Measurements from ENCODE around the gene TANC2.

DNA sequence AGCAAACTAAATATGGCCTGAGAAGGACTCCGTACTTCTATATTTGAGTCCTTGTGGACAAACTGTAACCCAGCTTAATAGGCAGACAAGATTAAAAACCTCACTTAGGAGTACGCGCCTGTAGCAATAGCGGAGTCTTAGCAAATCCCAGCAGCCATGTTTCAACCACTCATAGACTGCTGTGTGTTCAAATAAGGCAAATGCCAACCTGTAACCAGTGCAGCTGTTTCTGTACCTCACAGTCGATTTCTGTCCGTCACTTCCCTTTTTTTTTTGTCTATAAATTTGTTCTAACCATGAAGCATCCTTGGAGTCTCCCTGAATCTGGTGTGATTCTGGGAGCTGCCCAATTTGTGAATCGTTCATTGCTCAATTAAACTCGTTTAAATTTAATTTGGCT, 30.2 kb downstream of the TANC2 start:
- TF ChIP-seq ZNF274 (IDR thresholded peaks at IDR 0.05; ENCODE audit: low read depth, low read length) (no peak), YY1 (IDR thresholded peaks at IDR 0.05; ENCODE audit: insufficient read depth, insufficient read length) (no peak)

Data from NT2/D1 (cell line).